DOHH2 (cell line): Measurements from ENCODE around the gene PECR.

Source experiments
- H3F3A ChIP-seq: fragments of 200-600 bp; sonication (generic), shearing (Covaris generic); 2 replicates; pipeline ENCODE4 v1.6.0; 2016; ENCODE audit warnings: antibody characterized with exemption, mild to moderate bottlenecking; ENCODE audit not compliant: control insufficient read depth, insufficient read depth
- H3K27ac ChIP-seq: fragments of 200-600 bp; sonication (generic); 2 replicates; pipeline ENCODE4 v1.5.1; 2014; ENCODE audit warnings: low read depth, mild to moderate bottlenecking, low read length, moderate library complexity
- H3K27me3 ChIP-seq: fragments of 200-600 bp; sonication (generic); 2 replicates; pipeline ENCODE4 v1.6.1; 2014; ENCODE audit warnings: mild to moderate bottlenecking, low read length, mixed read lengths; ENCODE audit not compliant: control insufficient read depth
- H3K36me3 ChIP-seq: fragments of 200-600 bp; sonication (generic); 2 replicates; pipeline ENCODE4 v1.6.1; 2014; ENCODE audit warnings: mild to moderate bottlenecking, low read length, moderate library complexity, mixed read lengths; ENCODE audit not compliant: control insufficient read depth
- H3K4me1 ChIP-seq: fragments of 200-600 bp; sonication (generic); 2 replicates; pipeline ENCODE4 v1.6.1; 2014; ENCODE audit warnings: mild to moderate bottlenecking, low read length, mixed read lengths; ENCODE audit not compliant: control insufficient read depth
- H3K4me2 ChIP-seq: fragments of 200-600 bp; sonication (generic); 2 replicates; pipeline ENCODE4 v1.6.0; 2014; ENCODE audit warnings: mild to moderate bottlenecking, low read length, moderate library complexity
- H3K4me3 ChIP-seq: fragments of 200-600 bp; sonication (generic); 2 replicates; pipeline ENCODE4 v1.5.1; 2014; ENCODE audit warnings: mild to moderate bottlenecking, low read length, mixed read lengths
- H3K79me2 ChIP-seq: fragments of 200-600 bp; sonication (generic); 2 replicates; pipeline ENCODE4 v1.6.1; 2014; ENCODE audit warnings: mild to moderate bottlenecking, low read length, mixed read lengths; ENCODE audit not compliant: control insufficient read depth
- H3K9me2 ChIP-seq: fragments of 200-600 bp; sonication (generic); replicated peaks from 2 replicates; pipeline ENCODE4 v1.6.1; 2014; ENCODE audit warnings: mild to moderate bottlenecking, low read length, mixed read lengths; ENCODE audit not compliant: control insufficient read depth
- H3K9me3 ChIP-seq: fragments of 200-600 bp; sonication (generic); 2 replicates; pipeline ENCODE4 v1.6.1; 2014; ENCODE audit warnings: antibody characterized with exemption, low read length, mixed read lengths; ENCODE audit not compliant: control insufficient read depth, insufficient read depth
- H4K20me1 ChIP-seq: fragments of 200-600 bp; sonication (generic); 2 replicates; pipeline ENCODE4 v1.6.0; 2014; ENCODE audit warnings: low read depth, mild to moderate bottlenecking, antibody characterized with exemption, low read length, moderate library complexity; ENCODE audit not compliant: control insufficient read depth, insufficient read depth
- CTCF ChIP-seq: fragments of 200-600 bp; sonication (generic); IDR thresholded peaks from one replicate; pipeline ENCODE4 v1.5.1; 2014; ENCODE audit warnings: antibody characterized with exemption, mild to moderate bottlenecking, low read depth, low read length; ENCODE audit not compliant: poor library complexity, severe bottlenecking
- EZH2phosphoT487 ChIP-seq: fragments of 200-600 bp; sonication (generic); IDR thresholded peaks from 2 replicates; pipeline ENCODE4 v1.6.1; 2017; ENCODE audit warnings: borderline replicate concordance, mild to moderate bottlenecking, antibody characterized with exemption, low read length, moderate library complexity, mixed read lengths

The PECR gene

GRCh38 chr2:216014986-216015385 is 66.6 kb downstream of the PECR start:
- H3K4me1 ChIP-seq, result 0 out of 2 replicates have a peak, but pooled peaks cover 3% of the 10 kb centered on the region
- no peak overlapping the region for H3K4me3 ChIP-seq
- H3K79me2 ChIP-seq, result no peaks in the 10 kb centered on the region
- H3K9me2 ChIP-seq, result no peaks in the 10 kb centered on the region
- H4K20me1 ChIP-seq, result no peaks in the 10 kb centered on the region
- TF ChIP-seq CTCF (no peak), EZH2phosphoT487 (no peak)
- no peaks in the 10 kb centered on the region for H3F3A ChIP-seq
- no peaks in the 10 kb centered on the region for H3K36me3 ChIP-seq
- no peak overlapping the region for H3K27ac ChIP-seq
- no peak overlapping the region for H3K4me2 ChIP-seq
- H3K27me3 ChIP-seq, result peaks cover 42% of the 10 kb centered on the region
- H3K9me3 ChIP-seq, result no peaks in the 10 kb centered on the region

GRCh38 chr2:216014006-216014405 is 67.6 kb downstream of the PECR start:
- Histone ChIP-seq H4K20me1 (no peaks in the 10 kb centered on the region), H3K27me3 (peaks cover 48% of the 10 kb centered on the region), H3K4me1 (0 out of 2 replicates have a peak, but pooled peaks cover 3% of the 10 kb centered on the region), H3K9me3 (no peaks in the 10 kb centered on the region), H3F3A (no peaks in the 10 kb centered on the region), H3K9me2 (no peaks in the 10 kb centered on the region), H3K4me3 (no peak overlapping the region), H3K27ac (no peak overlapping the region), H3K79me2 (no peaks in the 10 kb centered on the region), H3K4me2 (no peak overlapping the region), H3K36me3 (no peaks in the 10 kb centered on the region)
- TF ChIP-seq CTCF (no peak), EZH2phosphoT487 (no peak)

GRCh38 chr2:216013080-216013909 is 68.3 kb downstream of the PECR start, which contains the start of gene MREG:
Gene MREG (minus strand): TSS chr2:216013551. CDS start chr2:216013327, 224 bp downstream.
- Histone ChIP-seq H3K36me3 (no peaks in the 10 kb centered on the region), H3K27me3 (peaks cover 52% of the 10 kb centered on the region), H4K20me1 (no peaks in the 10 kb centered on the region), H3F3A (no peaks in the 10 kb centered on the region), H3K9me2 (no peaks in the 10 kb centered on the region), H3K27ac (no peak within 1 kb of the TSS), H3K4me3 (peak within 1 kb of the TSS; percentile 64), H3K4me2 (peak within 1 kb of the TSS; percentile 53), H3K4me1 (0 out of 2 replicates have a peak, but pooled peaks cover 3% of the 10 kb centered on the region), H3K9me3 (no peaks in the 10 kb centered on the region), H3K79me2 (no peaks in the 10 kb centered on the region)
- TF ChIP-seq EZH2phosphoT487, result 0 out of 2 replicates have a peak, but pooled peaks have one; percentile 13
- TF ChIP-seq CTCF, result peak; percentile 37
